Effector memory CD4-positive, alpha-beta T cell (primary cell): ENCODE data around the gene U2SURP.
"Not testable (repeated sequence)": the region's sequence is repeated elsewhere in the genome, so short reads cannot be mapped to it uniquely, and the experiment has no call there.

Experiments
- DNase-seq, 3 donors: peaks; one replicate each; pipeline ENCODE4 v3.0.0-alpha.2; 2020
- H3K27ac ChIP-seq: 2 replicates; pipeline ENCODE4 v1.7.0; 2013; ENCODE audit warnings: mild to moderate bottlenecking, low read length, moderate library complexity; ENCODE audit not compliant: insufficient read depth, poor library complexity, severe bottlenecking
- H3K27me3 ChIP-seq: replicated peaks from 2 replicates; pipeline ENCODE4 v1.7.0; 2013; ENCODE audit warnings: mild to moderate bottlenecking, low read length; ENCODE audit not compliant: insufficient read depth, control insufficient read depth, poor library complexity, severe bottlenecking
- H3K36me3 ChIP-seq: 2 replicates; pipeline ENCODE4 v1.7.0; 2013; ENCODE audit warnings: mild to moderate bottlenecking, low read length, moderate library complexity; ENCODE audit not compliant: control insufficient read depth, insufficient read depth
- H3K4me1 ChIP-seq: 2 replicates; pipeline ENCODE4 v1.7.0; 2013; ENCODE audit warnings: low read length, mild to moderate bottlenecking; ENCODE audit not compliant: control insufficient read depth, insufficient read depth, poor library complexity, severe bottlenecking
- H3K4me3 ChIP-seq: 2 replicates; pipeline ENCODE4 v1.7.0; 2013; ENCODE audit warnings: low read length, low read depth, mild to moderate bottlenecking; ENCODE audit not compliant: insufficient read depth, poor library complexity, severe bottlenecking
- H3K9me3 ChIP-seq: 2 replicates; pipeline ENCODE4 v1.7.0; 2013; ENCODE audit warnings: mild to moderate bottlenecking, low read length, moderate library complexity; ENCODE audit not compliant: control insufficient read depth

Gene U2SURP

GRCh38 chr3:143065364-143065763 is 64.0 kb downstream of the U2SURP start:
- Histone ChIP-seq H3K36me3 (no peaks in the 10 kb centered on the region), H3K27ac (no peak overlapping the region), H3K9me3 (no peaks in the 10 kb centered on the region), H3K27me3 (no peaks in the 10 kb centered on the region), H3K4me1 (no peaks in the 10 kb centered on the region), H3K4me3 (no peak overlapping the region)
- no peak for DNase-seq

GRCh38 chr3:143066033-143066432 is 64.7 kb downstream of the U2SURP start:
- Histone ChIP-seq H3K4me3 (no peak overlapping the region), H3K36me3 (no peaks in the 10 kb centered on the region)

GRCh38 chr3:143067201-143067600 is 65.8 kb downstream of the U2SURP start:
- no peak for DNase-seq
- Histone ChIP-seq H3K27ac (no peak overlapping the region), H3K9me3 (no peaks in the 10 kb centered on the region), H3K36me3 (no peaks in the 10 kb centered on the region), H3K4me1 (no peaks in the 10 kb centered on the region), H3K27me3 (no peaks in the 10 kb centered on the region), H3K4me3 (no peak overlapping the region)

More at GRCh38 chr3:143066033-143066432, 64.7 kb downstream of the U2SURP start:
- Histone ChIP-seq H3K27me3 (no peaks in the 10 kb centered on the region), H3K9me3 (no peaks in the 10 kb centered on the region), H3K4me1 (no peaks in the 10 kb centered on the region), H3K27ac (no peak overlapping the region)
- no peak for DNase-seq

GRCh38 chr3:143068059-143068458 is 66.7 kb downstream of the U2SURP start:
- Histone ChIP-seq H3K36me3 (no peaks in the 10 kb centered on the region), H3K27me3 (no peaks in the 10 kb centered on the region), H3K4me3 (no peak overlapping the region), H3K4me1 (no peaks in the 10 kb centered on the region), H3K9me3 (no peaks in the 10 kb centered on the region), H3K27ac (no peak overlapping the region)
- DNase-seq, result no peak

GRCh38 chr3:143070977-143071551 is 69.7 kb downstream of the U2SURP start:
- Histone ChIP-seq H3K4me3 (no peak overlapping the region), H3K9me3 (no peaks in the 10 kb centered on the region), H3K36me3 (no peaks in the 10 kb centered on the region), H3K4me1 (no peaks in the 10 kb centered on the region), H3K27me3 (no peaks in the 10 kb centered on the region), H3K27ac (no peak overlapping the region)
- DNase-seq, result no peak

GRCh38 chr3:143071776-143072175 is 70.4 kb downstream of the U2SURP start:
- no peak for DNase-seq
- Histone ChIP-seq H3K9me3 (no peaks in the 10 kb centered on the region), H3K4me1 (no peaks in the 10 kb centered on the region), H3K4me3 (no peak overlapping the region), H3K36me3 (no peaks in the 10 kb centered on the region), H3K27ac (no peak overlapping the region), H3K27me3 (no peaks in the 10 kb centered on the region)

GRCh38 chr3:143072298-143073020 is 71.1 kb downstream of the U2SURP start:
- H3K9me3 ChIP-seq, H3K4me1 ChIP-seq, H3K27ac ChIP-seq, DNase-seq, H3K27me3 ChIP-seq, H3K4me3 ChIP-seq, H3K36me3 ChIP-seq: not testable (repeated sequence)

GRCh38 chr3:143073541-143073940 is 72.2 kb downstream of the U2SURP start:
- not testable (repeated sequence) for H3K4me3 ChIP-seq, DNase-seq, H3K9me3 ChIP-seq, H3K27ac ChIP-seq, H3K27me3 ChIP-seq, H3K4me1 ChIP-seq, H3K36me3 ChIP-seq

- H3K36me3 ChIP-seq, DNase-seq, H3K4me1 ChIP-seq, H3K27ac ChIP-seq, H3K9me3 ChIP-seq, H3K27me3 ChIP-seq, H3K4me3 ChIP-seq: not testable (repeated sequence)
Observed at GRCh38 chr3:143073983-143074382, 72.6 kb downstream of the U2SURP start.

- DNase-seq, result no peak
- H3K27me3 ChIP-seq, result no peaks in the 10 kb centered on the region
- H3K4me3 ChIP-seq, result no peak overlapping the region
- H3K27ac ChIP-seq, result no peak overlapping the region
- H3K36me3 ChIP-seq, result no peaks in the 10 kb centered on the region
- H3K4me1 ChIP-seq, result no peaks in the 10 kb centered on the region
- no peaks in the 10 kb centered on the region for H3K9me3 ChIP-seq
Observed at GRCh38 chr3:143078883-143079282, 77.5 kb downstream of the U2SURP start.
